ENCODE data around the gene ROBO2. TPM values are rescaled to one million over a fixed set of nuclear protein-coding genes. Genes with fewer than 3 reads are reported as not detected.

The ROBO2 gene
- total and polyA plus RNA-seq, 4 experiments from 2014 or later = not detected

GRCh38 chr3:77601823-77602415 is 562.0 kb downstream of the ROBO2 start:
- no peaks in the 10 kb centered on the region for H3K36me3 ChIP-seq (ENCODE audit: insufficient read depth, low read length)
- no peak overlapping the region for H3K4me3 Mint-ChIP-seq
- intact Hi-C loops (cut with micrococcal nuclease) = no loop called here
- H3K4me1 Mint-ChIP-seq = no peaks in the 10 kb centered on the region
- peaks cover 0 to 15% (median 6%) of the 10 kb centered on the region in 8 donors for H3K9me3 Mint-ChIP-seq
- H3K27ac Mint-ChIP-seq = no peak overlapping the region
- POLR2A ChIA-PET (ENCODE audit: partially characterized antibody) = no interaction called here
- H3K4me1 ChIP-seq (ENCODE audit: insufficient read depth, low read length) = no peaks in the 10 kb centered on the region
- DNase-seq = no peak
- no peaks in the 10 kb centered on the region for H3K27me3 Mint-ChIP-seq
- CTCF ChIA-PET (ENCODE audit: partially characterized antibody) = no interaction called here
- no peaks in the 10 kb centered on the region for H3K27me3 ChIP-seq (ENCODE audit: insufficient read depth, low read length)
- H3K36me3 Mint-ChIP-seq = no peaks in the 10 kb centered on the region
- no peak overlapping the region for H3K27ac ChIP-seq (ENCODE audit: low read depth, low read length)
- no peak overlapping the region for H3K4me3 ChIP-seq (ENCODE audit: low read length in 2 of 2)
- peaks cover 0 to 6% of the 10 kb centered on the region in 2 donors for H3K9me3 ChIP-seq (ENCODE audit: control insufficient read depth in 1 of 2, low read length in 2 of 2)

DNA sequence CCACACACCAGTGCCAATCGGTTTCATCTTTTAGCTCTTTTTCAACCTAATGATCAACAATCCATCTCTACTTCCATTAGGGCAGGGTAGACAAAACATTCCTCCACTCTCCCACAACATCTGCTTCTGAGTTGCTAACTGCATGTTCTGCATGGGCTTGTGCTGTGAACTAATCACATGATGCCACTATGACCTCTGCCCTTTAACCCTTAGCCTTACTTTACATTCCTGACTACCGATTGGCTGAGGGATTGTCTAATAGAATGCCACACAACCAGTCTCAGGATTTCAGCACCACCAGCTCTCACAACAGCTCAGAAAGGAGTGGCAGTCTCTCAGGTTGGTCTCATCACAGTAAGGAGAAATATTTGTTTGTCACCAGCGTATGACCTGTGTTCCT is 562.8 kb downstream of the ROBO2 start:
- no peak overlapping the region for H3K4me3 Mint-ChIP-seq
- Histone ChIP-seq H3K36me3 (ENCODE audit: insufficient read depth, low read length) (no peaks in the 10 kb centered on the region), H3K27ac (ENCODE audit: low read depth, low read length) (no peak overlapping the region), H3K4me3 (ENCODE audit: low read length in 2 of 2) (no peak overlapping the region), H3K27me3 (ENCODE audit: insufficient read depth, low read length) (no peaks in the 10 kb centered on the region), H3K4me1 (ENCODE audit: insufficient read depth, low read length) (no peaks in the 10 kb centered on the region), H3K9me3 (ENCODE audit: control insufficient read depth in 1 of 2, low read length in 2 of 2) (peaks cover 0 to 6% of the 10 kb centered on the region in 2 donors)
- intact Hi-C loops (cut with micrococcal nuclease) = no loop called here
- no peaks in the 10 kb centered on the region for H3K4me1 Mint-ChIP-seq
- H3K9me3 Mint-ChIP-seq = peaks cover 0 to 18% (median 6%) of the 10 kb centered on the region in 8 donors
- no peak overlapping the region for H3K27ac Mint-ChIP-seq
- no peaks in the 10 kb centered on the region for H3K36me3 Mint-ChIP-seq
- POLR2A ChIA-PET (ENCODE audit: partially characterized antibody) = no interaction called here
- CTCF ChIA-PET (ENCODE audit: partially characterized antibody) = no interaction called here
- H3K27me3 Mint-ChIP-seq = no peaks in the 10 kb centered on the region
- DNase-seq = no peak

DNA sequence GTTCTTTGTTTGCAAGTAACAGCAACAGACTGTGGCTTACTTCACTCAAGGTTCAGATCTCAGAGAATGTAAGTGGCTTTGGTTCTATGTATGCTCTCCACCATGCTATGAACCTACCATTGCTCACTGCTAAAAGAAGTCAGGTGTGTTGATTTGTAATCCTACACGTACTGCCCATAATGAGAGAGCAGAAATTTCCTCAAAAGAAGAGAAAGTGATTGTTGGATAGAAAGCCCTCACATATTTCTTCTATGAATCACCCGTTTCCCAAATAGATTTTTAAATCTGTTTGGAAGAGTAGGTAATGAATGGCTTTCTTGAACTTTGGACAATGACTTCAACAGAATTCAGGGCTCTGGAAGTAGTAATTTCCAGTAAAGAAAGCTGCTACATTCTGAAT is 565.4 kb downstream of the ROBO2 start:
- Histone ChIP-seq H3K9me3 (ENCODE audit: control insufficient read depth in 1 of 2, low read length in 2 of 2) (peaks cover 0 to 6% of the 10 kb centered on the region in 2 donors), H3K4me1 (ENCODE audit: insufficient read depth, low read length) (no peaks in the 10 kb centered on the region), H3K27me3 (ENCODE audit: insufficient read depth, low read length) (no peaks in the 10 kb centered on the region), H3K27ac (ENCODE audit: low read depth, low read length) (no peak overlapping the region), H3K36me3 (ENCODE audit: insufficient read depth, low read length) (no peaks in the 10 kb centered on the region), H3K4me3 (ENCODE audit: low read length in 2 of 2) (no peak overlapping the region)
- H3K4me1 Mint-ChIP-seq = no peaks in the 10 kb centered on the region
- H3K36me3 Mint-ChIP-seq = no peaks in the 10 kb centered on the region
- no peak overlapping the region for H3K4me3 Mint-ChIP-seq
- no peak for DNase-seq
- peaks cover 0 to 19% (median 7%) of the 10 kb centered on the region in 8 donors for H3K9me3 Mint-ChIP-seq
- intact Hi-C loops (cut with micrococcal nuclease) = no loop called here
- H3K27ac Mint-ChIP-seq = no peak overlapping the region
- no peaks in the 10 kb centered on the region for H3K27me3 Mint-ChIP-seq
- ChIA-PET CTCF (ENCODE audit: partially characterized antibody) (no interaction called here), POLR2A (ENCODE audit: partially characterized antibody) (no interaction called here)

DNA sequence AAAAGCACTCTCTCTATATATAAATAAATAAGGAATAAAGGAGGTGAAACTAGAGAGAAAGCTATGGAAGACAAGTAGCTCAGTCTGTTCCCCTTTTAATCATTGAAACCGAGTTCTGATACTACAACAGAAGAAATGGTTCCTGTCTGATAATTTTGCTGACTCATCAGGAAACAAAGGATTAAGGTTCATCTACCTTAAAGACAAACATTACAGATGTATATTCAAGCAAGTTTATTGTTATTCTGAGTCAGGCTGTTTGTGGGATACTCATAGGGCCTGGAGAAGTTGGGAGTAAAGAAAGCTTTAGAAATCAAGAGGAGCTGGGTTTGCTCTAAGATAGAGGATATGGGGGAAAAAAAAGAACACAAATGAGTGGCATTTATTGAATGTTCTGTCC is 566.0 kb downstream of the ROBO2 start:
- intact Hi-C loops (cut with micrococcal nuclease) = no loop called here
- peaks cover 0 to 18% (median 7%) of the 10 kb centered on the region in 8 donors for H3K9me3 Mint-ChIP-seq

GRCh38 chr3:77606372-77606771 is 566.5 kb downstream of the ROBO2 start:
- H3K27me3 ChIP-seq (ENCODE audit: insufficient read depth, low read length) = no peaks in the 10 kb centered on the region
- intact Hi-C loops (cut with micrococcal nuclease) = no loop called here
- H3K27ac ChIP-seq (ENCODE audit: low read depth, low read length) = no peak overlapping the region
- no peak overlapping the region for H3K4me3 ChIP-seq (ENCODE audit: low read length in 2 of 2)
- ChIA-PET CTCF (ENCODE audit: partially characterized antibody) (no interaction called here), POLR2A (ENCODE audit: partially characterized antibody) (no interaction called here)
- DNase-seq = no peak
- H3K4me3 Mint-ChIP-seq = no peak overlapping the region
- H3K9me3 ChIP-seq (ENCODE audit: control insufficient read depth in 1 of 2, low read length in 2 of 2) = peaks cover 0 to 6% of the 10 kb centered on the region in 2 donors
- H3K4me1 ChIP-seq (ENCODE audit: insufficient read depth, low read length) = no peaks in the 10 kb centered on the region
- H3K27ac Mint-ChIP-seq = no peak overlapping the region
- H3K27me3 Mint-ChIP-seq = no peaks in the 10 kb centered on the region
- no peaks in the 10 kb centered on the region for H3K36me3 Mint-ChIP-seq
- H3K36me3 ChIP-seq (ENCODE audit: insufficient read depth, low read length) = no peaks in the 10 kb centered on the region
- peaks cover 3 to 18% (median 8%) of the 10 kb centered on the region in 8 donors for H3K9me3 Mint-ChIP-seq
- no peaks in the 10 kb centered on the region for H3K4me1 Mint-ChIP-seq

More for the DNA sequence above, 566.0 kb downstream of the ROBO2 start:
- Mint-ChIP-seq H3K36me3 (no peaks in the 10 kb centered on the region), H3K4me1 (no peaks in the 10 kb centered on the region), H3K27me3 (no peaks in the 10 kb centered on the region), H3K27ac (no peak overlapping the region), H3K4me3 (no peak overlapping the region)
- H3K4me1 ChIP-seq (ENCODE audit: insufficient read depth, low read length) = no peaks in the 10 kb centered on the region
- H3K36me3 ChIP-seq (ENCODE audit: insufficient read depth, low read length) = no peaks in the 10 kb centered on the region
- H3K4me3 ChIP-seq (ENCODE audit: low read length in 2 of 2) = no peak overlapping the region
- peaks cover 0 to 6% of the 10 kb centered on the region in 2 donors for H3K9me3 ChIP-seq (ENCODE audit: control insufficient read depth in 1 of 2, low read length in 2 of 2)
- CTCF ChIA-PET (ENCODE audit: partially characterized antibody) = no interaction called here
- DNase-seq = no peak
- H3K27me3 ChIP-seq (ENCODE audit: insufficient read depth, low read length) = no peaks in the 10 kb centered on the region
- H3K27ac ChIP-seq (ENCODE audit: low read depth, low read length) = no peak overlapping the region
- POLR2A ChIA-PET (ENCODE audit: partially characterized antibody) = no interaction called here

- Histone ChIP-seq H3K4me3 (ENCODE audit: low read length in 2 of 2) (no peak overlapping the region), H3K36me3 (ENCODE audit: insufficient read depth, low read length) (no peaks in the 10 kb centered on the region), H3K27ac (ENCODE audit: low read depth, low read length) (no peak overlapping the region), H3K9me3 (ENCODE audit: control insufficient read depth in 1 of 2, low read length in 2 of 2) (no peaks in the 10 kb centered on the region), H3K27me3 (ENCODE audit: insufficient read depth, low read length) (no peaks in the 10 kb centered on the region), H3K4me1 (ENCODE audit: insufficient read depth, low read length) (no peaks in the 10 kb centered on the region)
- no peak for DNase-seq
- Mint-ChIP-seq H3K4me3 (no peak overlapping the region), H3K36me3 (no peaks in the 10 kb centered on the region), H3K4me1 (no peaks in the 10 kb centered on the region), H3K27me3 (no peaks in the 10 kb centered on the region), H3K9me3 (peaks cover 0 to 11% (median 5%) of the 10 kb centered on the region in 8 donors), H3K27ac (no peak overlapping the region)
- ChIA-PET CTCF (ENCODE audit: partially characterized antibody) (no interaction called here), POLR2A (ENCODE audit: partially characterized antibody) (no interaction called here)
- intact Hi-C loops (cut with micrococcal nuclease) = no loop called here
Measured at GRCh38 chr3:77618686-77619085, 578.8 kb downstream of the ROBO2 start.

GRCh38 chr3:77620009-77620408 is 580.1 kb downstream of the ROBO2 start:
- ChIA-PET POLR2A (ENCODE audit: partially characterized antibody) (no interaction called here), CTCF (ENCODE audit: partially characterized antibody) (no interaction called here)
- intact Hi-C loops (cut with micrococcal nuclease) = no loop called here
- H3K4me3 ChIP-seq (ENCODE audit: low read length in 2 of 2) = no peak overlapping the region
- Mint-ChIP-seq H3K36me3 (no peaks in the 10 kb centered on the region), H3K27me3 (no peaks in the 10 kb centered on the region), H3K9me3 (peaks cover 0 to 13% (median 4%) of the 10 kb centered on the region in 8 donors), H3K4me3 (no peak overlapping the region), H3K27ac (no peak overlapping the region), H3K4me1 (no peaks in the 10 kb centered on the region)
- no peaks in the 10 kb centered on the region for H3K36me3 ChIP-seq (ENCODE audit: insufficient read depth, low read length)
- no peaks in the 10 kb centered on the region for H3K27me3 ChIP-seq (ENCODE audit: insufficient read depth, low read length)
- DNase-seq = no peak
- H3K27ac ChIP-seq (ENCODE audit: low read depth, low read length) = no peak overlapping the region
- no peaks in the 10 kb centered on the region for H3K4me1 ChIP-seq (ENCODE audit: insufficient read depth, low read length)
- H3K9me3 ChIP-seq (ENCODE audit: control insufficient read depth in 1 of 2, low read length in 2 of 2) = no peaks in the 10 kb centered on the region

- no peaks in the 10 kb centered on the region for H3K4me1 Mint-ChIP-seq
- Histone ChIP-seq H3K9me3 (ENCODE audit: control insufficient read depth in 1 of 2, low read length in 2 of 2) (no peaks in the 10 kb centered on the region), H3K4me1 (ENCODE audit: insufficient read depth, low read length) (no peaks in the 10 kb centered on the region), H3K27me3 (ENCODE audit: insufficient read depth, low read length) (no peaks in the 10 kb centered on the region), H3K27ac (ENCODE audit: low read depth, low read length) (no peak overlapping the region), H3K4me3 (ENCODE audit: low read length in 2 of 2) (no peak overlapping the region), H3K36me3 (ENCODE audit: insufficient read depth, low read length) (no peaks in the 10 kb centered on the region)
- peaks cover 0 to 21% (median 2%) of the 10 kb centered on the region in 8 donors for H3K9me3 Mint-ChIP-seq
- CTCF ChIA-PET (ENCODE audit: partially characterized antibody) = no interaction called here
- no peak overlapping the region for H3K27ac Mint-ChIP-seq
- POLR2A ChIA-PET (ENCODE audit: partially characterized antibody) = no interaction called here
- no peak overlapping the region for H3K4me3 Mint-ChIP-seq
- DNase-seq = no peak
- intact Hi-C loops (cut with micrococcal nuclease) = no loop called here
- no peaks in the 10 kb centered on the region for H3K27me3 Mint-ChIP-seq
- H3K36me3 Mint-ChIP-seq = peaks cover 0 to 3% of the 10 kb centered on the region in 2 donors
Measured at GRCh38 chr3:77623500-77623899, 583.6 kb downstream of the ROBO2 start.

All from CD4-positive, alpha-beta memory T cell (primary cell).